ENCODE results near the gene TDRD9.
A peak's percentile ranks its signal among the peaks of the same experiment; 100 is the strongest.
"Not testable (repeated sequence)": the region's sequence is repeated elsewhere in the genome, so short reads cannot be mapped to it uniquely, and the experiment has no call there.

Gene TDRD9

DNA sequence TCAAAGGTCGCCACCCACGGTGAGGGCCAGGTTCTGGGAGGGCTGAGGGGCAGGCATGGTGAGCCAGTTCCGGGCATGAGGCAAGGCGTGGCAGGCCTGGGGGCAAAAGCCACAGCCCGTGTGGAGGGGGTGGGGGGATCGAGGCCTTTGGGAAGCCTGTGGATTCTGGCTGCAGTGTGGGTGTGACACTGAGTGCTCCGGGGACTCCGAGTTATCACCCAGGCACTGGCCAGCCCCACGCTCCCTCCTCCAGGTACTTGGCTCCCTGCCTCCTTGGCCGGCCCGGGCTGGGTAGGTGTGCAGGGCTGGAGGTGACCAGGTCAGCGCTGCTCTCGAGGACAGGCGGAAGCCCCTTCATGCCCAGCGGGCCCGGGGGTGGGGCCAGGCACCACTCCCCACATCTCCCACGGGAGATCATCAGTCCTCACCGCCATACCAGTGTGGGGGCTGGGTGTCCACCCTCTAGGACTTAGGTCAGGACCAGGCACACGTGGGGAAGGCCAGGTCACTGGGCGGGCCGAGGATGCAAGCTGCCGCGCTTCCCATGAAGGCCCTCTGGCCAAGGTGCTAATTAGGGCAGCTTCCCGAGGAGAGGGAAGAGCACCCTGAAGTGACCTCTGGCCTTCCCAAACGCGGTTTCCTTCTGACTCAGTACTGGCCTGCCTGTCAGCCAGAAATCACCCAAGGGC, 34.1 kb upstream of the TDRD9 start:
- DNase-seq, result no peak

GRCh38 chr14:103894723-103895059, 33.6 kb upstream of the TDRD9 start:
- DNase-seq, result no peak

DNA sequence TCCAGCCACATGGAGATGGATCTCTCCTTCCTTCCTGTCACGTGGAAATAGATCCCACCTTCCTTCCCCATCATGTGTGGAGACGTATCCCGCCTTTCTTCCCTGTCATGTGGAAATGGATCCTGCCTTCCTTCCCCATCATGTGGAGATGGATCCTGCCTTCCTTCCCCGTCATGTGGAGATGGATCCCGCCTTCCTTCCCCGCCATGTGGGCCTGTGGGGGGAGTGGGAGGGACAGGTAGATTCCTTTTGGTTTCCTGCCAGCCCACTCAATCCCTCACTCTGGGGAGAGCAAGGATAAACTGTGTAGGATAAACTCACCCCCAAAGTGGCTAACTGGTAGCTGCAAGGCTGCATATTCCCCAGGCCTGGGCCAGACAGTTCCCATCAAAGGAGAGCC, 31.7 kb upstream of the TDRD9 start:
- no peak for DNase-seq

GRCh38 chr14:103897075-103897947, 30.9 kb upstream of the TDRD9 start:
- no peak for DNase-seq

GRCh38 chr14:103898204-103898603, 30.1 kb upstream of the TDRD9 start:
- DNase-seq, result no peak

DNA sequence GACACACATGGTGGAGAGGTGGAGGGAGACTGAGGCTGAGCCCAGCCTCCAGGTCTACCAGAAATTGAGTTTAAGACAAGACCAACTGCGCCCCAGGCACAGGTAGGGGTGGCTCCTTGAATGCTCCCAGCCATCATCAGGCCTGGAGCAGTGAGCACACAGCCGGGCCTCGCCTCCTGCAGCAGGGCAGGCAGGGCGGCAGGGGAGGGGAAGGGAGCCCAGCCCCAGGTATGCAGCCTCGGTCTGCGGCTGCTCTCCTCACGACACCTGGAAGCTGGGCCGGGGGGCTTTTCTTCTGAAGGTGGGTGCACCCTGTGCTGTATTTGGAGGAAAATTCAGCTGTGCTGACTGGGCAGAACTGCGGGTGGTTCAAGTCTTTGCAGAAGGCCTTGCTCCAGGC, 29.5 kb upstream of the TDRD9 start:
- DNase-seq, result no peak

DNA sequence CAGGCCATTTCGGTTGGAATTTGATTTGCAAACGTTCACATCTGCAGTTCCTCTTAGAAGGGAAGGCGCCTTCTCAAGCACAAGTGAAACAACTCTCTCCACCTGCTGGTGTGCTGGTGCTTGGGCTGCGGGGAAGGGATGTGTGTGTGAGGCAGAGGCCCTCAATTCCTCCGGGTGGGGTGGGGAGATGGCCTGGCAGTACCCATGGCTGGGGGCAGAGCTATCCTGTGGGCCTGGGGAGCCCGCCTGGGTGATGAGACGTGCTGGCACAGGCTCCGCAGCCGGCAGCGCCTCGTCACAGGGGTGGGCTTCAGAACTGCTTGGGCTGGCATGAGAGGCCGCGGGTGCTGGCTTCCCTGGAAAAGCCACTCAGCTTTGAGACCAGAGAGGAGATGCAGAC, 28.9 kb upstream of the TDRD9 start:
- DNase-seq, result peak in 1 of 2 experiments; percentile 39

DNA sequence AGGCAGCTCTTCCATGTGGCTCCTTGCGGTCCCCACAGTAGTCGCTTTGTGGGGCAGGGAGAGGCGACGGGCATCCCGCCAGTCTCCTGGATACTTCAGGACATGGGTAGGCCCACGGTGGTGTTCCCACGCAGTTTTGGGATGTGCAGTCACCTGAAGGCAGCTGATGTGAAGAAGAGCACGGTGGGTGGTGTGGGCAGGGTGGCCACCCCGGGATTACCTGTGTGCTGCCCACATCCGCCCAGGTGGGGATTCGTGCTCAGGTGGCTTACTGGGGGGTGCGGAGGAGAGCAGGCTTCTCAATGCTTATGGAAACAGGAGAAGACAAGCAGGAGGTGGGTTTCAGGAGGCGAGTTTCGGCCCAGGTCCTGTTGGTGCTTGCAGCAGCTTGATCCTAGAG, 28.4 kb upstream of the TDRD9 start:
- DNase-seq, result no peak

DNA sequence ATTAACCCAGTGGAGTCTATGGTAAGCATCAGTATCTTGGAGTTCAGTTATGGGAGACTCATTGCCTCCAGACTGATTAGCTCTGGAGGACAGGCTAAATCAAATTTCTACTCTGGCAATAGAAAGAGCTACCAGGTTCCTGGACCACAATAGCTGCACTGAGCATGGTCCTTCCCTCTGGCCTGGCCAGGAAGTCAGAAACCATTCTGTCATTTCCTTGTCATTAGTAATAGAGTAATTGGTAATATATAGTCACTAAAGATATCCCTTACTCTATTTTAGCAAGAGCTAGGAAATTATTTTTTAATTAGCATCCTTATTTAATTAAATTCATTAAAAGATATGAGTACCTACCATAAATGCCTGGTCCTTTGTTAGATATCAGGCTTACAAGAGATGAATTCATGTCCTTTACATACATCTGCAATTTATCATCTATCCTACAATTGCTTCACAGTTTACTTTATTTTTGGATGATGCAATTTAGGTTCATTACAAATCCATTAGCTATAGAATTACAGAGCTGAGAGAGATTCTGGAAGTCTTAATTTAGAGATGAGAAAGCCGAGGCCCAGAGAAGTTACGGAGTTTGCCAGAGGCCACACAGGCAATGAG, 23.7 kb upstream of the TDRD9 start:
- DNase-seq, result no peak

GRCh38 chr14:103905842-103906456, 22.3 kb upstream of the TDRD9 start:
- peak in 1 of 2 experiments; percentile 42 for DNase-seq

DNA sequence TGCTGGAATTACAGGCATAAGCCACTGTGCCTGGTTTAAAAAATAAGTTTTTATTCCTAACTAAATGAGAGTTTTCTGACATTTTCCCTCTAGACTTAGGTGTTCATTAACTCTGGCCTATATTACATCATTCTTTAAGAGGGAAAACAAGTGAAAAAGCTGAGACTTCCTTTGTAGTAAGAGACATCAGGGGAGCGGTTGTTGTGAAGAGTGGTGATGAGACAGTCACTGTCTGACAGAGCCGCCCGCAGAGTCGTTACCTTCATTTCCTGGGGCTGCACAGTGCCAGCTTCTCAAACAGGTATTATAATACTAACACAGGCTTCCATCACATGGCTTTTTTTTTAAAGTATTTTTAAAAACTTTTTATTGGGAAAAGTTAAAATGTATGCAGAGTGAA, 19.7 kb upstream of the TDRD9 start:
- DNase-seq, result no peak

- no peak for DNase-seq
Observed at GRCh38 chr14:103909531-103910261, 18.6 kb upstream of the TDRD9 start.

DNA sequence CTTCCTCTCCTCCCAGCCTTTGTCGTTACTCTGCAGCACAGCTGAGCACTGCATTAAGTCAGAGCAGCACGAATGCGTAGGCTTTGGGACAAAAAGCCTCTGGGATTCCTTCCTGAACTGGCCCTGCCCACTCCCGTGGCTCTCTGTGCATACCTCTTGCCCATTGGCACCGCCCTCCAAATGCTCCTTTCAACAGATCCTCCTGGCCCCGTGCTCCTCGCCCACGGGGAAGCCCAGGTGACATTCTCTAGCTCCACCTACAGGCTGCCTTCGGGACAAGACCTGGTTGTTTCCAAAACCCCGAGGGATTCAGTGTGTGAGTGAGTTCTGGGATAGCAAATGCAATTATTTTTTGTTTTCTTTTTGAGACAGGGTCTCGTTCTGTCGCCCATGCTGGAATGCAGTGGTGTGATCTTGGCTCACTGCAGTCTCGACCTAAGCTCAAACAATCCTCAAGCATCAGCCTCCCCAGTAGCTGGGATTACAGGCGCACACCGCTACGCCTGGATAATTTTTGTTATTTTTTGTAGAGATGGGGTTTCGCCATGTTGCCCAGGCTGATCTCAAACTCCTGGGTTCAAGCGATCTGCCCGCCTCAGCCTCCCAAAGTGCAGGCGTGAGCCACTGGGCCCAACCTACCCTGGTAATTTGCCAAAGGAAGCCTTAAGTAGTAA, 17.9 kb upstream of the TDRD9 start:
- peak; percentile 85 to 95 for DNase-seq

GRCh38 chr14:103910984-103911383, 17.3 kb upstream of the TDRD9 start:
- DNase-seq, result no peak

- DNase-seq, result no peak
Observed at GRCh38 chr14:103915616-103916015, 12.6 kb upstream of the TDRD9 start.

- DNase-seq, result no peak
Observed at GRCh38 chr14:103916636-103917262, 11.5 kb upstream of the TDRD9 start.

GRCh38 chr14:103920981-103921854, 7.0 kb upstream of the TDRD9 start:
- peak; percentile 75 to 93 for DNase-seq

DNA sequence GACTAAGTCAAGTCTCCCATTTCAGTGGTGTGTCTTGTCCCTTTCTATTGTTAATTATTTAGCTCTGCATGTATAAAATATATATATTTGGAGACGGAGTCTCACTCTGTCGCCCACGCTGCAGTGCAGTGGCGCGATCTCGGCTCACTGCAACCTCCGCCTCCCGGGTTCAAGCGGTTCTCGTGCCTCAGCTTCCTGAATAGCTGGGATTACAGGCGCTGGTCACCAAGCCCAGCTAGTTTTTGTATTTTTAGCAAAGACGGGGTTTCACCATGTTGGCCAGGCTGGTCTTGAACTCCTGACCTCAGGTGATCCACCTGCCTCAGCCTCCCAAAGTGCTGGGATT, 6.4 kb upstream of the TDRD9 start:
- DNase-seq, result not testable (repeated sequence)

- peak in 1 of 2 experiments; percentile 33 for DNase-seq
Observed at GRCh38 chr14:103923863-103924262, 4.4 kb upstream of the TDRD9 start.

DNA sequence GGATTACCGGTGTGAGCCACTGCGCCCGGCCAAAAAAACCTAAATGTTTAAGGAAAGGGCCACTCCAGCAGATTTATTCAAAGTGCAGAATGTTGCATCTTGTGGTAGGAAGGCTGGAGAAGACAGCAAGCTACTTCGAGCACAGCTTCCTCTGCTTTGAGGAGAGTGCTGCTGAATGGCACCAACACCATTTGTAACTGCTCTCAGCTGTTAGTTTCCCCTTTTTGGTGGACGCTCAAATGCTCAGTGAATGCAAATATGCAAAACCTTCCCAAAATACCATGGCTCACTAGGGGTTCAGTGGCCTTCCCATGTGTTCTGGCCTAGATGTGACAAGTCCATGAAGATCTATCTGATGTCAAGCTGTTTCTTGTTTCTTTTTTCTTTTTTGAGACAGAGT, 2.9 kb upstream of the TDRD9 start:
- no peak for DNase-seq

DNA sequence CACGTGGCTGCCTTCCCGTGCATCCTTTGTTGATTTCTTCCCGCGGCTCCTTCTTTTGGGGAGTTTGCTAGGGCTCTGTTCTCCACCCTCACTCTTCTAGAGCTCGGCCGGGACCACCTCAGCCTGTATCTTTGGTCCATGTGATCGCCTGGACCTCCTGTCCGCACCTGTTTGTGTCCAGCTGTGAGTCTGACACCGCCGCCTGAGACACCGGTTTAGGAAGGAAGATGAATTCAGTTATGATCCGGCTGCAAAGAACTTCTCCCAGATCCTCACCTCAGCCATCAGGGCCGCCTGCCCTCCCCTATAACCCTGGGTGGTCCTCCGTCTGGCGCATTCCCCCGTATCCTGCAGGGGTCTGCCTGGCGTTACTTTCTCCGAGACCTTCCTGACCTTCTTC, 690 bp upstream of the TDRD9 start:
- no peak for DNase-seq

Data from NCI-H526 (cell line).